Esophagus muscularis mucosa (tissue), 4 donors: ENCODE results near the gene CCDC47. TPM values are rescaled to one million over a fixed set of nuclear protein-coding genes. Genes with fewer than 3 reads are reported as not detected.
A peak's percentile ranks its signal among the peaks of the same experiment; 100 is the strongest.

ENCODE experiments used
- DNase-seq: peaks from one replicate; pipeline ENCODE4 v3.0.0-alpha.2; 2017; ENCODE audit errors: extremely low spot score
- H3K27ac ChIP-seq, 4 donors: fragments of 200-600 bp; sonication (generic); replicated peaks in 1 of 4; 1 replicate in 3 of 4; 2 replicates in 1 of 4; pipeline ENCODE4 v1.5.1; 2016 to 2019; ENCODE audit warnings: mild to moderate bottlenecking in 1 of 4
- H3K27me3 ChIP-seq, 4 donors: fragments of 200-600 bp; sonication (generic); one replicate each; pipeline versions ENCODE4 v1.5.1 to v1.6.0; 2016 to 2019
- H3K36me3 ChIP-seq, 4 donors: fragments of 200-600 bp; sonication (generic); one replicate each; pipeline ENCODE4 v1.5.1; 2016 to 2019
- H3K4me1 ChIP-seq, 4 donors: fragments of 200-600 bp; sonication (generic); one replicate each; pipeline ENCODE4 v1.5.1; 2016 to 2019
- H3K4me3 ChIP-seq, 4 donors: fragments of 200-600 bp; sonication (generic); 1 replicate in 2 of 4; 2 replicates in 2 of 4; pipeline ENCODE4 v1.5.1; 2016 to 2019; ENCODE audit warnings: mild to moderate bottlenecking in 4 of 4, moderate library complexity in 1 of 4
- H3K9me3 ChIP-seq, 4 donors: fragments of 200-600 bp; sonication (generic); 1 replicate in 3 of 4; 2 replicates in 1 of 4; pipeline ENCODE4 v1.5.1; 2016 to 2019
- EP300 ChIP-seq: sonication (generic); formaldehyde crosslinking; IDR thresholded peaks from one replicate; pipeline ENCODE4 v1.6.1; 2017; ENCODE audit warnings: antibody characterized with exemption
- POLR2A ChIP-seq: fragments of 450-650 bp; IDR thresholded peaks from one replicate; pipeline ENCODE4 v1.6.1; 2017; ENCODE audit warnings: antibody characterized with exemption, moderate library complexity, mild to moderate bottlenecking, low read depth
- POLR2AphosphoS5 ChIP-seq, 2 donors: sonication (generic); formaldehyde crosslinking; IDR thresholded peaks; one replicate each; pipeline ENCODE4 v1.6.1; 2017; ENCODE audit warnings: antibody characterized with exemption in 2 of 2
- WGBS: methylation state at CpG from one replicate; pipeline ENCODE4 v1.1.5; 2018; 5-methylcytosine and 5-hydroxymethylcytosine counted together
- intact Hi-C: fragments of 100-400 bp; cut with DNase I; formaldehyde crosslinking; loops from one replicate; pipeline ENCODE4 v1.15.1; 2023
- total RNA-seq, 4 donors: library from RNA; depleted of rRNA; stranded (reverse); fragments of >200 nt; gene quantifications; one replicate each; pipeline versions ENCODE4 v1.1.0 to v1.2.1, GENCODE V29; 2016
- TF ChIP-seq, protein P1 (sequence below), 3 experiments: fragments of 200-600 bp in 2 of 3; fragments of 450-650 bp in 1 of 3; sonication (generic) in 2 of 3; IDR thresholded peaks; one replicate each; pipeline ENCODE4 v1.5.1; 2017 to 2019; ENCODE audit warnings: antibody characterized with exemption in 3 of 3, mild to moderate bottlenecking in 2 of 3, moderate library complexity in 1 of 3

The CCDC47 gene
- total RNA-seq, 4 donors from 2014 or later, result 47.3 to 60.7 (median 56.2) TPM

DNA sequence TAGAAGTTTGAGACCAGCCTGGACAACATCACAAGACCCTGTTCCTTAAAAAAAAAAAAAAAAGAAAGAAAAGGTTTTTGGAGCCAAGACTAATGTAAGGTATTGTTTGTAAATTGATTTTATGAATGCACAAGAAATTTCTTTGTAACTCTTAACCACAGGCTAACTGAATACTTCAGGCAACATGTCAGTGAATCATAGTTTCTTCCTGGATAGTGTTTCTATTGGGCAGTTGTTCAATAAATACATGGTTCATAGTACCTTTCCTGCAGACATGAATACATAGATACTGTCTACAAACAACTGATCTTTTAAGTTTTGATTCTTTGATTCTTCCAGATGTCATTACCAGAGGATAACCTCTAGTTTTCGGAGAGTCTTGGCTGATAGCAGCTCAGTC is 12.2 kb upstream of the CCDC47 start:
- Histone ChIP-seq H3K4me3 (no peak overlapping the region), H3K27ac (no peak overlapping the region), H3K4me1 (peaks cover 6 to 55% (median 30%) of the 10 kb centered on the region in 4 donors), H3K27me3 (no peaks in the 10 kb centered on the region), H3K36me3 (peaks cover 21 to 53% (median 45%) of the 10 kb centered on the region in 4 donors), H3K9me3 (no peaks in the 10 kb centered on the region)
- TF ChIP-seq, protein P1, sequence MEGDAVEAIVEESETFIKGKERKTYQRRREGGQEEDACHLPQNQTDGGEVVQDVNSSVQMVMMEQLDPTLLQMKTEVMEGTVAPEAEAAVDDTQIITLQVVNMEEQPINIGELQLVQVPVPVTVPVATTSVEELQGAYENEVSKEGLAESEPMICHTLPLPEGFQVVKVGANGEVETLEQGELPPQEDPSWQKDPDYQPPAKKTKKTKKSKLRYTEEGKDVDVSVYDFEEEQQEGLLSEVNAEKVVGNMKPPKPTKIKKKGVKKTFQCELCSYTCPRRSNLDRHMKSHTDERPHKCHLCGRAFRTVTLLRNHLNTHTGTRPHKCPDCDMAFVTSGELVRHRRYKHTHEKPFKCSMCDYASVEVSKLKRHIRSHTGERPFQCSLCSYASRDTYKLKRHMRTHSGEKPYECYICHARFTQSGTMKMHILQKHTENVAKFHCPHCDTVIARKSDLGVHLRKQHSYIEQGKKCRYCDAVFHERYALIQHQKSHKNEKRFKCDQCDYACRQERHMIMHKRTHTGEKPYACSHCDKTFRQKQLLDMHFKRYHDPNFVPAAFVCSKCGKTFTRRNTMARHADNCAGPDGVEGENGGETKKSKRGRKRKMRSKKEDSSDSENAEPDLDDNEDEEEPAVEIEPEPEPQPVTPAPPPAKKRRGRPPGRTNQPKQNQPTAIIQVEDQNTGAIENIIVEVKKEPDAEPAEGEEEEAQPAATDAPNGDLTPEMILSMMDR (IDR thresholded peaks at IDR 0.05), result no peak
- no peak for TF ChIP-seq EP300
- TF ChIP-seq POLR2A, result no peak
- no peak for TF ChIP-seq POLR2AphosphoS5 (IDR thresholded peaks at IDR 0.05)
- no peak for DNase-seq
- intact Hi-C loops, result no loop called here
- WGBS, result 81% methylated on average over 1 of the region's 1 CpG

DNA sequence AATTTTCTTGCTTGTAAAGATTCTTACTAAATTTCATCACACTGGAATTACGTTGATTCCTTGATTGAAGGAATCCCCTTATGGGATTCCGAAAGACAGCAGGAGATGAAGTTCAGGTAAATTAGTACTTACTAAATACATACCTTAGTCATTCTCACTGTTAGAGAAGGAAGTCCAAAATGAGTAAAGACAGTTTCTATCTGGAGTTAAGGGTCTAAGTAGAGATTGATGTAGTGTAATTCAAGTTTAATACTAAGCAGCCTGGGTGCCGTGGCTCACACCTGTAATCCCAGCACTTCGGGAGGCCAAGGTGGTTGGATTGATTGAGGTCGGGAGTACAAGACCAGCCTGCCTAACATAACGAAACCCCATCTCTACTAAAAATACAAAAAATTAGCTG is 10.1 kb upstream of the CCDC47 start:
- Histone ChIP-seq H3K36me3 (peaks cover 13 to 42% (median 38%) of the 10 kb centered on the region in 4 donors), H3K4me1 (peaks cover 8 to 64% (median 39%) of the 10 kb centered on the region in 4 donors), H3K4me3 (no peak overlapping the region), H3K27ac (no peak overlapping the region), H3K9me3 (no peaks in the 10 kb centered on the region), H3K27me3 (no peaks in the 10 kb centered on the region)
- intact Hi-C loops, result no loop called here
- WGBS, result 80% methylated on average over 6 of the region's 6 CpGs
- DNase-seq, result no peak
- TF ChIP-seq POLR2A (no peak), EP300 (no peak), POLR2AphosphoS5 (IDR thresholded peaks at IDR 0.05) (no peak)
- TF ChIP-seq, protein P1 (IDR thresholded peaks at IDR 0.05), result no peak

DNA sequence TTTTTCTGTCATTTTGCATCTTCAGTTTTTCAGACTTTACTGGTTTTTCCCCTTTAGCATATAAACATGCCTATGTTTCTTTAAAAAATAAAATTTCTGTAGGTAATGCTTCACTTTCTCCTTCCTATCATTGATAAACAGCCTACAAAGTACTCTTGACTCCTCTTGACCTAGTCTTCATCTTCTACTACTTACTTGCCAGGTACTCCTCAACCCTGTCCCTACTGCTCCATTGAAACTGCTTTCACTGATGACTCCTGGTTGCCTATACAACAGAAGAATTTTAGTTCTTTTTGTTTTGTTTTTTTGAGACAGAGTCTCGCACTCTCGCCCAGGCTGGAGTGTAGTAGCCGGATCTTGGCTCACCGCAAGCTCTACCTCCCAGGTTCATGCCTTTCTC is 7.5 kb upstream of the CCDC47 start:
- no peak for DNase-seq
- Histone ChIP-seq H3K9me3 (no peaks in the 10 kb centered on the region), H3K27ac (no peak overlapping the region), H3K4me1 (peaks cover 20 to 85% (median 64%) of the 10 kb centered on the region in 4 donors), H3K36me3 (peaks cover 0 to 33% (median 22%) of the 10 kb centered on the region in 4 donors), H3K27me3 (no peaks in the 10 kb centered on the region), H3K4me3 (no peak overlapping the region)
- TF ChIP-seq EP300 (no peak), POLR2AphosphoS5 (IDR thresholded peaks at IDR 0.05) (no peak), POLR2A (no peak)
- TF ChIP-seq, protein P1 (IDR thresholded peaks at IDR 0.05), result no peak
- intact Hi-C loops, result no loop called here
- WGBS, result 96% methylated on average over 4 of the region's 4 CpGs

- Histone ChIP-seq H3K9me3 (no peaks in the 10 kb centered on the region), H3K36me3 (peaks cover 0 to 33% (median 20%) of the 10 kb centered on the region in 4 donors), H3K27ac (no peak overlapping the region), H3K27me3 (no peaks in the 10 kb centered on the region), H3K4me1 (peaks cover 24 to 85% (median 67%) of the 10 kb centered on the region in 4 donors), H3K4me3 (no peak overlapping the region)
- intact Hi-C loops, result no loop called here
- TF ChIP-seq POLR2AphosphoS5 (IDR thresholded peaks at IDR 0.05) (no peak), EP300 (no peak), POLR2A (no peak)
- TF ChIP-seq, protein P1 (IDR thresholded peaks at IDR 0.05), result no peak
- DNase-seq, result no peak
- 94% methylated on average over 1 of the region's 1 CpG for WGBS
Measured at GRCh38 chr17:63780507-63780906, 7.1 kb upstream of the CCDC47 start.

DNA sequence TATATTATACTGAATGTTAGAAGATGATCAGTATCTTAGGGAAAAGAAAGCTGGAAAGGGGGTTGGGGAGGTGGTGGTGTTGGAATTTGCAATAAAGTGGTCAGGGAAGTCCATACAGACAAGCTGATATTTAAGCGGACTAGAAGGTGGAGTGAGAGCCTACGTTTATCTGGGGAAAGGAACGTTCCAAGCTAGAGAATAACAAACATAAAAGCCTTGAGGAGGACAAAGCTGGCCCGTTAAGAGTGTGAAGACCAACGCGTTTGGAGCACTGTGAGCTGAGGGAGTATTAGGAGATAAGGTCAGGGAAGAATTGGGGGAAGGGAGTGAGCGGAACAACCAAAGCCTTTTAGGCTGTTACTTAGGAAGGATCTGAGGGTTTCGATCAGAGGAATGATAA is 2.0 kb upstream of the CCDC47 start:
- Histone ChIP-seq H3K9me3 (no peaks in the 10 kb centered on the region), H3K4me3 (peak overlapping the region; percentile 77 to 97 (median 82)), H3K4me1 (peaks cover 36 to 79% (median 70%) of the 10 kb centered on the region in 4 donors), H3K36me3 (peaks cover 0 to 23% (median 15%) of the 10 kb centered on the region in 4 donors), H3K27ac (peak overlapping the region; percentile 23 to 98 (median 96)), H3K27me3 (no peaks in the 10 kb centered on the region)
- WGBS, result 29% methylated on average over 8 of the region's 8 CpGs
- DNase-seq, result no peak
- TF ChIP-seq EP300 (no peak), POLR2A (no peak), POLR2AphosphoS5 (IDR thresholded peaks at IDR 0.05) (no peak)
- TF ChIP-seq, protein P1 (IDR thresholded peaks at IDR 0.05), result no peak
- intact Hi-C loops, result loop anchor here (5.0 kb wide), 2 partner anchors 33 to 52 kb away; partner anchors contain the start of genes FTSJ3, PSMC5 and STRADA
